Liver (tissue), 3 donors: ENCODE measurements around the gene ELOVL2.

Experiments used
- CTCF ChIP-seq: fragments of 150-350 bp; IDR thresholded peaks from 2 replicates; pipeline ENCODE4 v1.5.1; 2017; ENCODE audit warnings: improper control_type of control experiment, low read depth, low read length; ENCODE audit not compliant: missing input control
- HNF4A ChIP-seq, 2 donors: conservative IDR thresholded peaks; 2 replicates each; pipeline ENCODE4 v1.6.1; 2016; ENCODE audit warnings: antibody characterized with exemption in 2 of 2, mild to moderate bottlenecking in 2 of 2
- MAX ChIP-seq: IDR thresholded peaks from 2 replicates; pipeline ENCODE4 v1.6.1; 2016; ENCODE audit warnings: antibody characterized with exemption
- RAD21 ChIP-seq, 2 donors: IDR thresholded peaks; 2 replicates each; pipeline ENCODE4 v1.6.1; 2016; ENCODE audit warnings: antibody characterized with exemption in 2 of 2, mild to moderate bottlenecking in 2 of 2
- REST ChIP-seq: IDR thresholded peaks from 2 replicates; pipeline ENCODE4 v1.6.1; 2016; ENCODE audit warnings: antibody characterized with exemption, mild to moderate bottlenecking
- RXRA ChIP-seq, 2 donors: IDR thresholded peaks; 2 replicates each; pipeline ENCODE4 v1.6.1; 2017 to 2018; ENCODE audit warnings: antibody characterized with exemption in 2 of 2, mild to moderate bottlenecking in 1 of 2
- TAF1 ChIP-seq: conservative IDR thresholded peaks from 2 replicates; pipeline ENCODE4 v1.6.1; 2016; ENCODE audit warnings: antibody characterized with exemption, mild to moderate bottlenecking
- donor health status: healthy.
- donor health status: healthy.

- TF ChIP-seq CTCF (no peak), REST (no peak), TAF1 (no peak), RAD21 (IDR thresholded peaks at IDR 0.05) (no peak), HNF4A (conservative IDR thresholded peaks at IDR 0.05) (no peak), MAX (no peak), RXRA (IDR thresholded peaks at IDR 0.05) (no peak)
Observed at GRCh38 chr6:10991115-10991514, 53.0 kb downstream of the ELOVL2 start.
